Esophagus squamous epithelium (tissue), 5 donors: Measurements from ENCODE around the gene GMPPB. TPM values are rescaled to one million over a fixed set of nuclear protein-coding genes. Genes with fewer than 3 reads are reported as not detected.
A peak's percentile ranks its signal among the peaks of the same experiment; 100 is the strongest.

Experiments used
- DNase-seq: peaks from one replicate; lab custom pipeline; 2025; lab: John Stamatoyannopoulos, UW
- H3K27ac ChIP-seq, 4 donors: fragments of 200-600 bp; sonication (generic); one replicate each; pipeline ENCODE4 v1.5.1; 2016 to 2019; ENCODE audit warnings: mild to moderate bottlenecking in 1 of 4
- H3K27me3 ChIP-seq, 4 donors: fragments of 200-600 bp; sonication (generic); 1 replicate in 3 of 4; 2 replicates in 1 of 4; pipeline versions ENCODE4 v1.5.1 to v1.6.0; 2017 to 2021; ENCODE audit warnings: antibody characterized with exemption in 1 of 4
- H3K36me3 ChIP-seq, 3 donors: fragments of 200-600 bp; sonication (generic); one replicate each; pipeline ENCODE4 v1.5.1; 2016 to 2019
- H3K4me1 ChIP-seq, 3 donors: fragments of 200-600 bp; sonication (generic); one replicate each; pipeline ENCODE4 v1.5.1; 2017 to 2019
- H3K4me3 ChIP-seq, 4 donors: fragments of 200-600 bp; sonication (generic); 1 replicate in 3 of 4; 2 replicates in 1 of 4; pipeline ENCODE4 v1.5.1; 2016 to 2019; ENCODE audit warnings: mild to moderate bottlenecking in 2 of 4, moderate library complexity in 1 of 4
- H3K9me3 ChIP-seq, 3 donors: fragments of 200-600 bp; sonication (generic); one replicate each; pipeline ENCODE4 v1.5.1; 2016 to 2019
- CTCF ChIP-seq, 6 experiments: fragments of 450-650 bp in 4 of 6; fragments of 200-600 bp in 2 of 6; sonication (generic) in 2 of 6; IDR thresholded peaks; one replicate each; pipeline ENCODE4 v1.5.1; 2016 to 2019; ENCODE audit warnings: antibody characterized with exemption in 6 of 6, mild to moderate bottlenecking in 4 of 6, moderate library complexity in 4 of 6
- POLR2A ChIP-seq, 4 donors: fragments of 450-650 bp; IDR thresholded peaks; one replicate each; pipeline ENCODE4 v1.6.1; 2017; ENCODE audit warnings: antibody characterized with exemption in 4 of 4, mild to moderate bottlenecking in 4 of 4, moderate library complexity in 3 of 4
- WGBS, 2 donors: methylation state at CpG; one replicate each; pipeline ENCODE4 v1.1.5; 2018; 5-methylcytosine and 5-hydroxymethylcytosine counted together
- intact Hi-C: fragments of 100-400 bp; cut with DNase I; formaldehyde crosslinking; loops from one replicate; pipeline ENCODE4 v1.15.0; 2022
- total RNA-seq, 4 donors: library from RNA; depleted of rRNA; stranded (reverse); fragments of >200 nt; gene quantifications; one replicate each; pipeline ENCODE4 v1.1.0, GENCODE V29; 2016
- donor health status: DM: yes; HTN: yes; CAD: no.

Gene GMPPB
- total RNA-seq, 4 donors from 2014 or later = 17.7 to 49.7 (median 33.8) TPM

GRCh38 chr3:49706456-49707112 is 17.2 kb downstream of the GMPPB start:
- Histone ChIP-seq H3K9me3 (no peaks in the 10 kb centered on the region), H3K4me1 (peaks cover 0 to 5% (median 0%) of the 10 kb centered on the region in 3 donors), H3K27ac (no peak overlapping the region), H3K27me3 (no peaks in the 10 kb centered on the region), H3K36me3 (peaks cover 10 to 68% (median 12%) of the 10 kb centered on the region in 3 donors), H3K4me3 (no peak overlapping the region)
- intact Hi-C loops = loop anchor here (10.0 kb wide), 1 partner anchor 138 kb away; no protein-coding TSS in a partner anchor
- 89 to 100% methylated on average over 2 to 5 of the region's 9 CpGs for WGBS, 2 donors
- no peak for TF ChIP-seq POLR2A (IDR thresholded peaks at IDR 0.05)
- DNase-seq = no peak

- Histone ChIP-seq H3K36me3 (peaks cover 10 to 72% (median 12%) of the 10 kb centered on the region in 3 donors), H3K4me1 (peaks cover 0 to 5% (median 0%) of the 10 kb centered on the region in 3 donors), H3K4me3 (no peak overlapping the region), H3K27me3 (no peaks in the 10 kb centered on the region), H3K27ac (no peak overlapping the region), H3K9me3 (no peaks in the 10 kb centered on the region)
- TF ChIP-seq CTCF (IDR thresholded peaks at IDR 0.05) (no peak), POLR2A (IDR thresholded peaks at IDR 0.05) (no peak)
- intact Hi-C loops = loop anchor here (10.0 kb wide), 1 partner anchor 139 kb away; no protein-coding TSS in a partner anchor
- no peak for DNase-seq
- WGBS, 2 donors = 96% methylated on average over 4 of the region's 17 CpGs; no CpG with 5 or more reads in 1 of the 2 donors
These were observed 18.3 kb downstream of the GMPPB start for GRCh38 chr3:49705390-49705960.

- Histone ChIP-seq H3K27ac (no peak overlapping the region), H3K4me3 (no peak overlapping the region), H3K27me3 (no peaks in the 10 kb centered on the region), H3K36me3 (peaks cover 10 to 80% (median 15%) of the 10 kb centered on the region in 3 donors), H3K4me1 (peaks cover 0 to 5% (median 0%) of the 10 kb centered on the region in 3 donors), H3K9me3 (no peaks in the 10 kb centered on the region)
- no peak for TF ChIP-seq CTCF (IDR thresholded peaks at IDR 0.05)
- TF ChIP-seq POLR2A (IDR thresholded peaks at IDR 0.05) = no peak
- intact Hi-C loops = loop anchor here (10.0 kb wide), 1 partner anchor 140 kb away; no protein-coding TSS in a partner anchor
- no peak for DNase-seq
- no CpG with 5 or more reads among the region's 8 CpGs for WGBS, 2 donors
These were observed 19.1 kb downstream of the GMPPB start for GRCh38 chr3:49704629-49705028.

GRCh38 chr3:49703956-49704355 is 19.8 kb downstream of the GMPPB start:
- Histone ChIP-seq H3K36me3 (peaks cover 10 to 87% (median 15%) of the 10 kb centered on the region in 3 donors), H3K27ac (no peak overlapping the region), H3K9me3 (no peaks in the 10 kb centered on the region), H3K4me1 (peaks cover 0 to 5% (median 0%) of the 10 kb centered on the region in 3 donors), H3K4me3 (no peak overlapping the region), H3K27me3 (no peaks in the 10 kb centered on the region)
- no peak for DNase-seq
- intact Hi-C loops = loop anchor here (10.0 kb wide), 1 partner anchor 141 kb away; no protein-coding TSS in a partner anchor
- TF ChIP-seq POLR2A (IDR thresholded peaks at IDR 0.05) = no peak
- TF ChIP-seq CTCF (IDR thresholded peaks at IDR 0.05) = no peak
- WGBS, 2 donors = 89 to 97% methylated on average over 7 of the region's 7 CpGs

GRCh38 chr3:49703443-49703927 is 20.3 kb downstream of the GMPPB start:
- H3K4me3 ChIP-seq = no peak overlapping the region
- intact Hi-C loops = loop anchor here (10.0 kb wide), 1 partner anchor 141 kb away; no protein-coding TSS in a partner anchor
- H3K4me1 ChIP-seq = peaks cover 0 to 5% (median 0%) of the 10 kb centered on the region in 3 donors
- no peaks in the 10 kb centered on the region for H3K27me3 ChIP-seq
- TF ChIP-seq CTCF (IDR thresholded peaks at IDR 0.05) (peak; percentile 70 to 91 (median 78)), POLR2A (IDR thresholded peaks at IDR 0.05) (no peak)
- H3K27ac ChIP-seq = no peak overlapping the region
- WGBS, 2 donors = 9% methylated on average over 4 of the region's 14 CpGs; no CpG with 5 or more reads in 1 of the 2 donors
- DNase-seq = no peak
- peaks cover 10 to 92% (median 15%) of the 10 kb centered on the region in 3 donors for H3K36me3 ChIP-seq
- no peaks in the 10 kb centered on the region for H3K9me3 ChIP-seq
